Measurements from ENCODE around the gene MTFR2.

MTFR2 gene

DNA sequence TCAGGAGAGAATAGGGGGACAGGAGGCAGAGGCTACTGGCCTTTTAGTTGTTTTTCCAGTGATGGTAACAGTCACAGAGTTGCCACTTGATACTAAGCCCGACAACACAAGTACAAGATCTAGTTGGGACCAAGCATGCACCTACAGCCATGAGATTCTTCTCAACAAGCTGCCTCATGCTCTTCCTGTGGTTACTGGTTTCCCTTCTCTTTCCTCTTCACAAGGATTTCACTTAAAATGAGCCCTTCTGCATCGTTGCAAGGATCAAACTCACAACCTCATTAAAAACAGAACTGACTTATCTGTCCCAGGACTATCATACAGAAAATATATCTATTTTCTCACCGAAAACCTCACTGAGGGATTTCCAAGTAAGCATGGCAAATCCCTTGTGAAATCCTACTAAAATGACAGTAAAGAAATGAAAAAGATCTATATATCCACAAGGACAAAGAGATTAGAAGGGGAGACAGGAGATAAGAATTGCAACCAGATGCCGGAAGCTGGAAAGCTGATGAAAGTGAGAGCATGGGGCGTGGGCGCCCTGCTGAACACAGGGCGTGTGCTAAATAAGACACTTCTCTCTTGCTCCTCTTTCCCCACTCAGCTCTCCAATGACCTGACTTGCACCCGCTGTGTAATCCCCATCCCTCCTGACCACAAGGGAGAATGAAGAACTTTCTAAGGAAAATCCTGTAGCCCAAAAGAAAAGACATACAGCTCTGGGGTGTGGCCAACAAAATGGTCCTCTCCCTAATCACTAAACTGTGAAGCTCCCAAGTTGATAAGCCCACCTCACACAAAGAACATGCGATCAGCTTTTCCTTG lies 13.4 kb downstream of the MTFR2 start:
- H3K4me3 ChIP-seq (replicated peaks; ENCODE audit: low read depth, low read length) = no peak overlapping the region
- no peak for DNase-seq (ENCODE audit: low read depth)
- TF ChIP-seq, protein P1, sequence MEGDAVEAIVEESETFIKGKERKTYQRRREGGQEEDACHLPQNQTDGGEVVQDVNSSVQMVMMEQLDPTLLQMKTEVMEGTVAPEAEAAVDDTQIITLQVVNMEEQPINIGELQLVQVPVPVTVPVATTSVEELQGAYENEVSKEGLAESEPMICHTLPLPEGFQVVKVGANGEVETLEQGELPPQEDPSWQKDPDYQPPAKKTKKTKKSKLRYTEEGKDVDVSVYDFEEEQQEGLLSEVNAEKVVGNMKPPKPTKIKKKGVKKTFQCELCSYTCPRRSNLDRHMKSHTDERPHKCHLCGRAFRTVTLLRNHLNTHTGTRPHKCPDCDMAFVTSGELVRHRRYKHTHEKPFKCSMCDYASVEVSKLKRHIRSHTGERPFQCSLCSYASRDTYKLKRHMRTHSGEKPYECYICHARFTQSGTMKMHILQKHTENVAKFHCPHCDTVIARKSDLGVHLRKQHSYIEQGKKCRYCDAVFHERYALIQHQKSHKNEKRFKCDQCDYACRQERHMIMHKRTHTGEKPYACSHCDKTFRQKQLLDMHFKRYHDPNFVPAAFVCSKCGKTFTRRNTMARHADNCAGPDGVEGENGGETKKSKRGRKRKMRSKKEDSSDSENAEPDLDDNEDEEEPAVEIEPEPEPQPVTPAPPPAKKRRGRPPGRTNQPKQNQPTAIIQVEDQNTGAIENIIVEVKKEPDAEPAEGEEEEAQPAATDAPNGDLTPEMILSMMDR (IDR thresholded peaks at IDR 0.05; ENCODE audit: low read length, missing control alignments) = no peak

DNA sequence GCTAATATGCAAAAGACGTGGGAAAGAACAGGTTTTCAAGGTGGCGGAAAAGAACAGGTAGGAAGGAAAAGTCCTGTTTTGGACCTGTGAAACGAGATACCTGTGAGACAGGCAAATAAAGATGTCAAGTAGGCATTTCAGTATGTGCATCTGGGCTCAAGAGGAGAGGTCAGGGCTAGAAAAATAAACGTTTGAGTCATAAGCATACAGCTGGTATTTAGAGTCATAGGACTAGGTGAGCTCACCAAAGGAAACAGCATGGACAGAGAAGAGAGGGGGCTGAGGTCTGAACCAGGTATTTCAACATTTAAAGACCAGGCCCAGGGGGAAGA lies 14.9 kb downstream of the MTFR2 start:
- no peak overlapping the region for H3K4me3 ChIP-seq (replicated peaks; ENCODE audit: low read depth, low read length)
- TF ChIP-seq, protein P1 (IDR thresholded peaks at IDR 0.05; ENCODE audit: low read length, missing control alignments) = no peak
- DNase-seq (ENCODE audit: low read depth) = no peak

- no peak for DNase-seq (ENCODE audit: low read depth)
- TF ChIP-seq, protein P1 (IDR thresholded peaks at IDR 0.05; ENCODE audit: low read length, missing control alignments) = no peak
- no peak overlapping the region for H3K4me3 ChIP-seq (replicated peaks; ENCODE audit: low read depth, low read length)
Observed at GRCh38 chr6:136232701-136233100, 17.4 kb downstream of the MTFR2 start.

- H3K4me3 ChIP-seq (replicated peaks; ENCODE audit: low read depth, low read length) = no peak overlapping the region
- DNase-seq (ENCODE audit: low read depth) = no peak
- TF ChIP-seq, protein P1 (IDR thresholded peaks at IDR 0.05; ENCODE audit: low read length, missing control alignments) = no peak
Observed at GRCh38 chr6:136230219-136230853, 19.8 kb downstream of the MTFR2 start.

- TF ChIP-seq, protein P1 (IDR thresholded peaks at IDR 0.05; ENCODE audit: low read length, missing control alignments) = no peak
- DNase-seq (ENCODE audit: low read depth) = no peak
- H3K4me3 ChIP-seq (replicated peaks; ENCODE audit: low read depth, low read length) = no peak overlapping the region
Observed at GRCh38 chr6:136228814-136229213, 21.3 kb downstream of the MTFR2 start.

GRCh38 chr6:136226674-136227377 lies 23.3 kb downstream of the MTFR2 start:
- H3K4me3 ChIP-seq (replicated peaks; ENCODE audit: low read depth, low read length) = no peak overlapping the region
- TF ChIP-seq, protein P1 (IDR thresholded peaks at IDR 0.05; ENCODE audit: low read length, missing control alignments) = no peak
- DNase-seq (ENCODE audit: low read depth) = no peak

All from fibroblast of pulmonary artery (primary cell).